NCI-H128 (cell line): Measurements from ENCODE around the gene RFTN1.

Experiments
- DNase-seq: peaks from one replicate; lab custom pipeline; 2025; ENCODE audit not compliant: unreplicated experiment; lab: John Stamatoyannopoulos, UW

RFTN1 gene

DNA sequence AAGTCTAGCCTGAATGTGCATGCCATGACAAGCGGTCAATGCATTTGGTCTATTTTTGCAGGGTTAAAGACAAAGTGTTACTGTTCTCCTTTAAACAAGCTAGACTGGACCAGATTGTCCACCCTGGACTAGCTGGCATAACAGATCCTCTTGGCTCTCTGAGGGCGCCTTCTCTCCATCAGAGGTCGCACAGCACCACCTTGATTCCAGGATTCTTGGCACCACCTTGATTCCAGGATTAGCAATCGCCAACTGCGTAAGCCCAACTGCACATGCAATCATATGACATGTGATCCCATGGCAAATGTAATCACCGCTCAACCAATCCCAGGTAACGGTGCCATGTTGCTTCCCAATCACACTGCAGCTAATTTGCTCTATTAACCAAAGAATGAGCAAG, 149.9 kb downstream of the RFTN1 start:
- no peak for DNase-seq

- DNase-seq, result no peak
Measured at GRCh38 chr3:16362770-16363169, 150.7 kb downstream of the RFTN1 start.

- no peak for DNase-seq
Measured at GRCh38 chr3:16361087-16361486, 152.4 kb downstream of the RFTN1 start.

DNA sequence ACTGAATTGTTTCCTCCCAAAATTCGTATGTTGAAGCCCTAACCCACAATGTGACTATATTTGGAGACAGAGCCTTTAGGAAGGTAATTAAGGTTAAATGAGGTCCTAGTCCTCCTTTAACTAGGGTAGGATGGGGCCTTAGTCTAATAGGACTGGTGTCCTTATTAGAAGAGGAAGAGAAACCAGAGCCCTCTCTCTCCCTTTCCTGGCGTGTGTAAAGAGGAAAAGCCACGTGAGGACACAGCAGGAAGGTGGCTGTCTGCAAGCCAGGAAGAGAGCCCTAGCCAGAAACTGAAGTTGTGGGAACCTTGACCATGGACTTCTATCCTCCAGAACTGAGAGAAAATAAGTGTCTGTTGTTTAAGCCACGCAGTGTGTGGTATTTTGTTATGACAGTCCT, 154.2 kb downstream of the RFTN1 start:
- no peak for DNase-seq

GRCh38 chr3:16358336-16358735, 155.2 kb downstream of the RFTN1 start:
- DNase-seq, result no peak

DNA sequence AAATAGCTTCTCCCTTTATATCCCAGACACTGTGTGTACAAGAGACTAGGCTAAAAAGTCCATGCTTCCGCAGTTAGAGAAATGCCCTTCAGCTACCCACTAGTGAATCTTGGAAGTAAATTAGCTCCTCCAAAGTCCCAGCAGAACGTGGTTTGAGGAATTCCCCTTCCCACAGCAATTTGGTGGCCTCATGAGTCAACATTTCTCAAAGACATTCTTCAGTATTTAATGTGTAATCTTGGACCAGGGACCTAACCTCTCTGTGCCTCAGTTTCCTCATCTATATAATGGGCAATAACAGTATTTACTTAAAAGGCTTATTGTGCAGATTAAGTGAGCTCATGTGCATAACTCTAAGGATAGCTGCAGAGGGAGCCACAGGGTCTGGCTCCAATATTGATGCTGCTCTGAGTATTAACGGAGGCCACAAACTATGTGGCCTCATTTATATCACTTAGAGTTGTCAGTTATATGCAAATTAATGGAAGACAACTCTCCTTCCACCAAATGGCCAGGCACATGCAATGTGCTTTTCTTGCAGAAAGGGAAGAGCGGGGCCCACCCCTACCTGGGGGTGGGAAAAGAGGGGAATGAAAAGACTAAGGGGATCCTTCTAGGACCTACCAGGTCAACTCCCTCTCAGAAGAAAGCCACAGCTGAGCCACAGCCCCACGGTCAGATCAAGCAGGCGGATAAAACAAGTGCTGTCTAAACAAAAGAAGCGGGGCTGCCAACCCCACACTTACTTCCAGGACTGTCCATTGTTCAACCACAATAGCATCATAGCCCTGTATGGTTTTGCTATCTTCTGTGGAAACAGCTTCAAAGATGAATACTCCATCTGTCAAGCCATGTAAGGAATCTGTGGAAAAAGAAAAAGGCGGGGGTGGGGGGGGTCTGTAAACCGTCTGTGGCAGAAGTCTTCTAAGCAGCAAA, 156.0 kb downstream of the RFTN1 start:
- DNase-seq, result no peak

DNA sequence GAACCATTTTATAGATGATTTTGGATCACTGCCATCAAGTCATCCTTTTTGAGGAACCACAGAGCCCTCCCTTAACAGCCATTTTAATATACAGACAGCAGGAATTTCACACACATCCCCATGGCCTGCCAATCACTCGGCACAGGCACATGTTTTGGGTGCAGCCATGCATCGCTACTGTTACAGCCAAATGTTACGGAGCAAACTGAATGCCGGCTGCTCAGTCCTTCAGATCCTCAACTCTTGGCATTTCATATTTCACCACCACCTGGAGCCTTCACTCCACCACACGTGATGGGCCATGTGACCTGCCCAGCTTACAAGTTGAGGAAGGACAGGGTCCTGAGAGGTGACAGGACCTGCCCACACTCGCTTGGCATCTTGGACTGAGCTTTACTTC, 157.7 kb downstream of the RFTN1 start:
- no peak for DNase-seq

- DNase-seq, result no peak
Measured at GRCh38 chr3:16354291-16354690, 159.2 kb downstream of the RFTN1 start.

DNA sequence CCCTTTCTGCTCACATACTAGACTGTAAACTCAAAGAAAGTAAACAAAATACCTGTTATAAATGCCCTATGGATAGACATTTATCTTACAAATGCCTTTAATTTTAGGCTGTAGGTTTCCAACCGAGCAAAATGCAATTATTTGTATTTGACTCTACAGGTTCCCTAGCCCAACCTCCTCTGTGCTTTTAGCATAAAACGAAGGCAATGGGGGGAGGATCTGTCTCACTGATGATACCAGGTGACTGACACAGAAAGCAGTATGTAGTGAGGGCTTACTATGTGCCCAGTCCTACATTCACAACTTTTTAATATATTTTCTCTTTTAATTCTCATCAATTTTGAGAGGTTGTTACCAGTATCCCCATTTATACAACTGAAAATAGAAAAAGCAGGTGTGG, 161.1 kb downstream of the RFTN1 start:
- no peak for DNase-seq

- no peak for DNase-seq
Measured at GRCh38 chr3:16350597-16351318, 162.7 kb downstream of the RFTN1 start.

- no peak for DNase-seq
Measured at GRCh38 chr3:16349986-16350596, 163.4 kb downstream of the RFTN1 start.

- DNase-seq, result no peak
Measured at GRCh38 chr3:16347548-16347947, 166.0 kb downstream of the RFTN1 start.

GRCh38 chr3:16346413-16347081, 167.0 kb downstream of the RFTN1 start:
- DNase-seq, result no peak

DNA sequence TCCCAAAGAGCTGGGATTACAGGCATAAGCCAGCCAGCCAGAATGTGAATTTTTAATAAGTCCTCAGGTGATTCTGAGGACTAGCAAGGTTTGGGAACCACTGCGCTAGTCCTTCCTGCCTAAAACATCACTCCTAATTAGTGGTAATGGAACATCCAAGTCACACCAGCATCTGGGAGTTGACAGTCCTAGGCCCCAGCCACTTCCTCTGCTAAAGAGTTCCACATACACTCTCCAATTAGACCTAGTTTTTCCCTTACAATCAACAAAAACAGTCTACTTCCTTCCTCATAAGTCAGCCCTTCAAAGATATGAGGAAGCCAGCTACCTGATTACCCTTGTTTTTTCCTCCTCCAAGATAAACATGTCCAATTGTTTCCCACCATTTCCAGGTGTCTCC, 170.4 kb downstream of the RFTN1 start:
- no peak for DNase-seq

GRCh38 chr3:16338999-16339398, 174.5 kb downstream of the RFTN1 start:
- no peak for DNase-seq

- DNase-seq, result no peak
Measured at GRCh38 chr3:16337856-16338540, 175.5 kb downstream of the RFTN1 start.

DNA sequence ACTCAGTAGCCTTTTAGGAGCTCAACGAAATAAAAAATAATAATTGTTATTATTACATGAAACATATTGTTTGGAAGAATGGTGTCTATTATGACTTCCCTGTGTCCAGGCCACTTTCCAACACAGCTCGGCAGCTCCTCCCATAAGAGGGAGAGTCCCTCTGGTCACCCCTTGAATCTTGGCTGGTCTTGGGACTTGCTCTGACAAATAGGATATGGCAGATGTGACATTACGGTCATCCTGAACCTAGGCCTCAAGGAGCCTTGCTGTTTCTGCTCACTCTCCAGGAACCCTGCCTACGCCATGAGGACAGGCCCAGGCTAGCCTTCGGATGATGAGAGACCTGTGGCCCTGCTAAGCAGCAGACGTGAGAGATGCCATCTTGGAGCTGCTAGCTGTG, 176.7 kb downstream of the RFTN1 start:
- no peak for DNase-seq

GRCh38 chr3:16335772-16336645, 177.5 kb downstream of the RFTN1 start:
- no peak for DNase-seq

- no peak for DNase-seq
Measured at GRCh38 chr3:16335333-16335732, 178.2 kb downstream of the RFTN1 start.

GRCh38 chr3:16334909-16335308, 178.6 kb downstream of the RFTN1 start:
- DNase-seq, result no peak
